Measurements from ENCODE around the gene RRBP1. TPM values are rescaled to one million over a fixed set of nuclear protein-coding genes. Genes with fewer than 3 reads are reported as not detected.
A peak's percentile ranks its signal among the peaks of the same experiment; 100 is the strongest.

The RRBP1 gene, protein sequence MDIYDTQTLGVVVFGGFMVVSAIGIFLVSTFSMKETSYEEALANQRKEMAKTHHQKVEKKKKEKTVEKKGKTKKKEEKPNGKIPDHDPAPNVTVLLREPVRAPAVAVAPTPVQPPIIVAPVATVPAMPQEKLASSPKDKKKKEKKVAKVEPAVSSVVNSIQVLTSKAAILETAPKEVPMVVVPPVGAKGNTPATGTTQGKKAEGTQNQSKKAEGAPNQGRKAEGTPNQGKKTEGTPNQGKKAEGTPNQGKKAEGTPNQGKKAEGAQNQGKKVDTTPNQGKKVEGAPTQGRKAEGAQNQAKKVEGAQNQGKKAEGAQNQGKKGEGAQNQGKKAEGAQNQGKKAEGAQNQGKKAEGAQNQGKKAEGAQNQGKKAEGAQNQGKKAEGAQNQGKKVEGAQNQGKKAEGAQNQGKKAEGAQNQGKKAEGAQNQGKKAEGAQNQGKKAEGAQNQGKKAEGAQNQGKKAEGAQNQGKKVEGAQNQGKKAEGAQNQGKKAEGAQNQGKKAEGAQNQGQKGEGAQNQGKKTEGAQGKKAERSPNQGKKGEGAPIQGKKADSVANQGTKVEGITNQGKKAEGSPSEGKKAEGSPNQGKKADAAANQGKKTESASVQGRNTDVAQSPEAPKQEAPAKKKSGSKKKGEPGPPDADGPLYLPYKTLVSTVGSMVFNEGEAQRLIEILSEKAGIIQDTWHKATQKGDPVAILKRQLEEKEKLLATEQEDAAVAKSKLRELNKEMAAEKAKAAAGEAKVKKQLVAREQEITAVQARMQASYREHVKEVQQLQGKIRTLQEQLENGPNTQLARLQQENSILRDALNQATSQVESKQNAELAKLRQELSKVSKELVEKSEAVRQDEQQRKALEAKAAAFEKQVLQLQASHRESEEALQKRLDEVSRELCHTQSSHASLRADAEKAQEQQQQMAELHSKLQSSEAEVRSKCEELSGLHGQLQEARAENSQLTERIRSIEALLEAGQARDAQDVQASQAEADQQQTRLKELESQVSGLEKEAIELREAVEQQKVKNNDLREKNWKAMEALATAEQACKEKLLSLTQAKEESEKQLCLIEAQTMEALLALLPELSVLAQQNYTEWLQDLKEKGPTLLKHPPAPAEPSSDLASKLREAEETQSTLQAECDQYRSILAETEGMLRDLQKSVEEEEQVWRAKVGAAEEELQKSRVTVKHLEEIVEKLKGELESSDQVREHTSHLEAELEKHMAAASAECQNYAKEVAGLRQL (N-terminal part only)
- 10 to 100 TPM; 27.8 to 73.9 (median 29.1) TPM for total RNA-seq
- 10 to 100 TPM in 1 of 2 donors, 1 to 10 TPM in 1; 4.1 to 11.1 TPM for polyA plus RNA-seq
- total RNA-seq: 64.2 reads per million, percentile 76 among the genes with 10 or more reads in this experiment

DNA sequence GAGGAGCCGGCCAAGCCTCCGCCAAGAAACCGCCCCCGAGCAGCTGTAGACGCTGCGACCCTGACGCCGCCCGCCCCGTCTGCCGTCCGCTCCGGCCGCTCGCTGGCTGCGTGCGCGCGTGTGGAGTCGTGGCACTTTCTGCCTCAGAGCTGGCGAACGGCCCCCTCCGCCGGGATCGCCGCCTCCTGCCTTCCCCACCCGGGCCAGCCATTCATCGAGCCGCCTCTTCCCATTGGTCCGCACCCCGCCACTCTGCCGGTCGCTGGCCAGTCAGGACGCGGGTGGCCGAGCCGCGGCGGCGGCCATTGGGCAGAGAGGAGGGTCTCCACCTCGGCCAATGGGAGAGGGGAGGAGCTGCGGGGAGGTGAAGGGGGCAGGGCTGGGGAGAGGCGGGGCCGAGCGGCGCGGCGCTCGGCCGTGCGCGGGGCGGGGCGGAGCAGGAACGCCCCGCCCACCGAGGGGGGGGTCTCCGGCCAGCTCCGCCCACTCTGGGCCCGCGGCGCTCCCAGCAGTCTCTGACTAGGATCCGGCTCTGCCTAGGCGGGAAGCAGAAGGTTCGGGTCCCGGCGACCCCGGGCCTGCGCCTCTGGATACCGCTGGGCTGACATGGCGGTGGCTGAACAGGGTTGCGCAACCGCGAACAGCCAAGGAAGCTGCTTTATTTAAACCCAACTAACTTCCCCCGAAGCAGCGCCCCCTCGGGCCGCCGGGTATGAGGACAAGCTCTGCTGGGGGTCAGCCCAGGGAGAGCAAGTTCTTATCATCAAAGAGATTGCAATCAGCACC lies at the start of gene RRBP1:
Gene RRBP1 (minus strand): TSS at position 140 of the 786 bp plus-strand sequence. CDS start 21,735 bp downstream, outside the sequence.
- H3K27ac ChIP-seq (ENCODE audit: low read depth, low read length): peak within 1 kb of the TSS; percentile 74
- DNase-seq (peak; percentile 89 to 97 (median 97)), ATAC-seq (peak; percentile 94)
- peaks cover 0 to 18% of the 10 kb centered on the region in 2 donors for H3K4me1 ChIP-seq (ENCODE audit: control insufficient read depth in 2 of 2, insufficient read depth in 2 of 2, low read length in 2 of 2)
- Mint-ChIP-seq H3K4me1 (peaks cover 20 to 26% (median 24%) of the 10 kb centered on the region in 7 donors), H3K9me3 (peaks cover 0 to 2% (median 0%) of the 10 kb centered on the region in 11 donors), H3K27me3 (peaks cover 22 to 42% (median 33%) of the 10 kb centered on the region in 5 donors), H3K4me3 (peak within 1 kb of the TSS; percentile 86 to 93 (median 90)), H3K27ac (peak within 1 kb of the TSS; percentile 71 to 92 (median 86)), H3K36me3 (peaks cover 0 to 10% (median 0%) of the 10 kb centered on the region in 5 donors)
- peak within 1 kb of the TSS; percentile 80 for H3K4me3 ChIP-seq (ENCODE audit: low read length)
- ChIA-PET CTCF (interaction anchor here (0.6 to 2.7 kb wide), 16 partner anchors 9 to 606 kb away, joined by 3 to 13 read pairs (median 4); partner anchors contain the start of genes DSTN, MGME1, SNX5 and ZNF133), POLR2A (interaction anchor here (0.8 to 2.1 kb wide), 10 partner anchors 72 to 885 kb away, joined by 3 to 16 read pairs (median 4); partner anchors contain the start of genes DSTN, KAT14, MGME1 and PET117)
- H3K9me3 ChIP-seq (ENCODE audit: control insufficient read depth in 2 of 3, low read length in 3 of 3): no peaks in the 10 kb centered on the region
- peaks cover 0 to 4% of the 10 kb centered on the region in 2 donors for H3K27me3 ChIP-seq (ENCODE audit: control insufficient read depth in 2 of 2, insufficient read depth in 2 of 2, low read length in 2 of 2)
- intact Hi-C loops (cut with micrococcal nuclease): loop anchor here (1.0 to 10.0 kb wide), 21 partner anchors 70 to 1113 kb away; partner anchors contain the start of genes BFSP1 (in 2 of the 2), DSTN (in 2 of the 2), KAT14 (in 2 of the 2) and PET117 (in 2 of the 2)
- H3K36me3 ChIP-seq (ENCODE audit: control insufficient read depth in 2 of 3, insufficient read depth in 3 of 3, low read length in 3 of 3): no peaks in the 10 kb centered on the region

GRCh38 chr20:17731233-17731632 lies 49.2 kb upstream of the RRBP1 start:
- Histone ChIP-seq H3K27ac (ENCODE audit: low read depth, low read length) (no peak overlapping the region), H3K9me3 (ENCODE audit: control insufficient read depth in 2 of 3, low read length in 3 of 3) (no peaks in the 10 kb centered on the region), H3K36me3 (ENCODE audit: control insufficient read depth in 2 of 3, insufficient read depth in 3 of 3, low read length in 3 of 3) (no peaks in the 10 kb centered on the region), H3K27me3 (ENCODE audit: control insufficient read depth in 2 of 2, insufficient read depth in 2 of 2, low read length in 2 of 2) (no peaks in the 10 kb centered on the region), H3K4me3 (ENCODE audit: low read length) (no peak overlapping the region), H3K4me1 (ENCODE audit: control insufficient read depth in 2 of 2, insufficient read depth in 2 of 2, low read length in 2 of 2) (no peaks in the 10 kb centered on the region)
- CTCF ChIA-PET: no interaction called here
- DNase-seq (no peak), ATAC-seq (no peak)
- H3K4me3 Mint-ChIP-seq: no peak overlapping the region
- POLR2A ChIA-PET: no interaction called here
- H3K9me3 Mint-ChIP-seq: peaks cover 0 to 4% (median 0%) of the 10 kb centered on the region in 11 donors
- peaks cover 2 to 22% (median 15%) of the 10 kb centered on the region in 5 donors for H3K27me3 Mint-ChIP-seq
- H3K4me1 Mint-ChIP-seq: no peaks in the 10 kb centered on the region
- no peaks in the 10 kb centered on the region for H3K36me3 Mint-ChIP-seq
- intact Hi-C loops (cut with micrococcal nuclease): no loop called here
- no peak overlapping the region for H3K27ac Mint-ChIP-seq

- no peaks in the 10 kb centered on the region for H3K4me1 Mint-ChIP-seq
- Histone ChIP-seq H3K4me1 (ENCODE audit: control insufficient read depth in 2 of 2, insufficient read depth in 2 of 2, low read length in 2 of 2) (no peaks in the 10 kb centered on the region), H3K27me3 (ENCODE audit: control insufficient read depth in 2 of 2, insufficient read depth in 2 of 2, low read length in 2 of 2) (no peaks in the 10 kb centered on the region), H3K27ac (ENCODE audit: low read depth, low read length) (no peak overlapping the region), H3K9me3 (ENCODE audit: control insufficient read depth in 2 of 3, low read length in 3 of 3) (no peaks in the 10 kb centered on the region), H3K36me3 (ENCODE audit: control insufficient read depth in 2 of 3, insufficient read depth in 3 of 3, low read length in 3 of 3) (no peaks in the 10 kb centered on the region), H3K4me3 (ENCODE audit: low read length) (no peak overlapping the region)
- POLR2A ChIA-PET: no interaction called here
- no peak for DNase-seq
- no peak for ATAC-seq
- H3K4me3 Mint-ChIP-seq: no peak overlapping the region
- H3K9me3 Mint-ChIP-seq: no peaks in the 10 kb centered on the region
- CTCF ChIA-PET: no interaction called here
- H3K36me3 Mint-ChIP-seq: no peaks in the 10 kb centered on the region
- H3K27ac Mint-ChIP-seq: no peak overlapping the region
- intact Hi-C loops (cut with micrococcal nuclease): no loop called here
- H3K27me3 Mint-ChIP-seq: peaks cover 2 to 22% (median 15%) of the 10 kb centered on the region in 5 donors
These were observed 48.0 kb upstream of the RRBP1 start for GRCh38 chr20:17730071-17730470.

DNA sequence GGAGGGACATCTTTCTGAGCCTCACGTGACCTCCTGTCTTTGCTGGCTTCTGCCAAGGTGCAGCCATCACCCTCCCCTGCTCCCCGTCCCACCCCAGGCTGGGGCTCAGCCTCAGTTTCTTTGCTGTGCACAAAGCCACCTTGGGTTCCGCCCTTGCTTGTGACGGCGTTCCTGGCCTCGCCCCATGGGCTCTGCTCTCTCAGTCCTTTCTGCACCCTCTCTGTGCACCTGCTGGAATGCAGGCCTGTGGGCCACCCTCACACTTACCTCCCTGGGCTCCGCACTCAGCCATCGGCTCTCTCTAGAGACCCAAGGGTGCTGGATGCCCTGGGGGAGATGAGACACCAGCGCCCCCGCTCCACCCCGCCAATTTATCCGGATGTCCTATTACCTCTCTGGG lies 46.0 kb upstream of the RRBP1 start:
- Histone ChIP-seq H3K27me3 (ENCODE audit: control insufficient read depth in 2 of 2, insufficient read depth in 2 of 2, low read length in 2 of 2) (no peaks in the 10 kb centered on the region), H3K9me3 (ENCODE audit: control insufficient read depth in 2 of 3, low read length in 3 of 3) (no peaks in the 10 kb centered on the region), H3K4me3 (ENCODE audit: low read length) (no peak overlapping the region), H3K27ac (ENCODE audit: low read depth, low read length) (no peak overlapping the region), H3K4me1 (ENCODE audit: control insufficient read depth in 2 of 2, insufficient read depth in 2 of 2, low read length in 2 of 2) (no peaks in the 10 kb centered on the region), H3K36me3 (ENCODE audit: control insufficient read depth in 2 of 3, insufficient read depth in 3 of 3, low read length in 3 of 3) (no peaks in the 10 kb centered on the region)
- Mint-ChIP-seq H3K27me3 (peaks cover 4 to 26% (median 15%) of the 10 kb centered on the region in 5 donors), H3K36me3 (no peaks in the 10 kb centered on the region), H3K4me1 (no peaks in the 10 kb centered on the region), H3K4me3 (no peak overlapping the region), H3K27ac (no peak overlapping the region), H3K9me3 (no peaks in the 10 kb centered on the region)
- CTCF ChIA-PET: no interaction called here
- intact Hi-C loops (cut with micrococcal nuclease): no loop called here
- POLR2A ChIA-PET: no interaction called here
- ATAC-seq (no peak), DNase-seq (no peak)

DNA sequence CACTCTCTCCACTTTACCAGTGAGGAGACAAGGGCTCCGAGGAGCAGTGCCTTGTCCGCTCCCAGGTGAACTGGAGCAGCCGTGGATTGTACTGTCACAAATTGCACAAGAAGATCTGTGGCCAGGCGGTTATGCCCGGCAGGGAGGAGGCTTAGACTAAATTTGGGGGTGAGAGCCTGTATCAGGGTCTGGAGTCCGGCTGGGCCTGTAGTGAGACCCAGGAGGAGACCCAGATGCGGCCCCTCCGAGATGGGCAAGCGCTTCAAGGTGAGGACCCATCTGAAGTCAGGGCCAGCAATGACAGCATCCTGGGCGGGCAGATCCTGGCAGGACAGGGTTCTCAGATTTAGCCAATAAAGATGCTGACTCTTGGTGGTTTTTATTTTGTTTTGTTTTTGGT lies 45.3 kb upstream of the RRBP1 start:
- CTCF ChIA-PET: no interaction called here
- no peaks in the 10 kb centered on the region for H3K9me3 ChIP-seq (ENCODE audit: control insufficient read depth in 2 of 3, low read length in 3 of 3)
- no peak overlapping the region for H3K27ac ChIP-seq (ENCODE audit: low read depth, low read length)
- intact Hi-C loops (cut with micrococcal nuclease): no loop called here
- H3K4me1 Mint-ChIP-seq: no peaks in the 10 kb centered on the region
- DNase-seq (no peak), ATAC-seq (no peak)
- no peak overlapping the region for H3K27ac Mint-ChIP-seq
- peaks cover 4 to 34% (median 18%) of the 10 kb centered on the region in 5 donors for H3K27me3 Mint-ChIP-seq
- H3K4me1 ChIP-seq (ENCODE audit: control insufficient read depth in 2 of 2, insufficient read depth in 2 of 2, low read length in 2 of 2): no peaks in the 10 kb centered on the region
- H3K4me3 Mint-ChIP-seq: no peak overlapping the region
- no peak overlapping the region for H3K4me3 ChIP-seq (ENCODE audit: low read length)
- H3K36me3 ChIP-seq (ENCODE audit: control insufficient read depth in 2 of 3, insufficient read depth in 3 of 3, low read length in 3 of 3): no peaks in the 10 kb centered on the region
- no peaks in the 10 kb centered on the region for H3K9me3 Mint-ChIP-seq
- POLR2A ChIA-PET: no interaction called here
- no peaks in the 10 kb centered on the region for H3K36me3 Mint-ChIP-seq
- no peaks in the 10 kb centered on the region for H3K27me3 ChIP-seq (ENCODE audit: control insufficient read depth in 2 of 2, insufficient read depth in 2 of 2, low read length in 2 of 2)
